Measurements from ENCODE around the gene MARCHF11.

DNA sequence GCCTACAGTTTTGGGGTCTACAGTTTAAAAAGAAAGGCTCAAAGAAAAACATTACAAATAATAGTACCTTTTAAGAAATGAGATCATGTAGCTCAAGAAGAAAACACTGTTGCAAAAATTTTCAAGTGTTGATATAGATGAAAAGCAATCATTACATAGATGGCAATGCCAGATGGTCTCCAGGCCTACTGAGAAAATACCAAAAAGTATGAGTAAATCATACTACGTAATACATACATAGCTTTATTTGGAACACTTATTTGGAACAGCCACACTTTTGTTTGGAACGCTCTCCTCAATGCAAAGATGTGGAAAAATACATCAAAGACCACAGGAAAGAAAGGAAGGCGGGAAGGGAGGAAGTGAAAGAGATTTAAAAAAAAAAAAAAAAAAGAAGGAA is 44.1 kb downstream of the MARCHF11 start:
- TF ChIP-seq, protein P1, sequence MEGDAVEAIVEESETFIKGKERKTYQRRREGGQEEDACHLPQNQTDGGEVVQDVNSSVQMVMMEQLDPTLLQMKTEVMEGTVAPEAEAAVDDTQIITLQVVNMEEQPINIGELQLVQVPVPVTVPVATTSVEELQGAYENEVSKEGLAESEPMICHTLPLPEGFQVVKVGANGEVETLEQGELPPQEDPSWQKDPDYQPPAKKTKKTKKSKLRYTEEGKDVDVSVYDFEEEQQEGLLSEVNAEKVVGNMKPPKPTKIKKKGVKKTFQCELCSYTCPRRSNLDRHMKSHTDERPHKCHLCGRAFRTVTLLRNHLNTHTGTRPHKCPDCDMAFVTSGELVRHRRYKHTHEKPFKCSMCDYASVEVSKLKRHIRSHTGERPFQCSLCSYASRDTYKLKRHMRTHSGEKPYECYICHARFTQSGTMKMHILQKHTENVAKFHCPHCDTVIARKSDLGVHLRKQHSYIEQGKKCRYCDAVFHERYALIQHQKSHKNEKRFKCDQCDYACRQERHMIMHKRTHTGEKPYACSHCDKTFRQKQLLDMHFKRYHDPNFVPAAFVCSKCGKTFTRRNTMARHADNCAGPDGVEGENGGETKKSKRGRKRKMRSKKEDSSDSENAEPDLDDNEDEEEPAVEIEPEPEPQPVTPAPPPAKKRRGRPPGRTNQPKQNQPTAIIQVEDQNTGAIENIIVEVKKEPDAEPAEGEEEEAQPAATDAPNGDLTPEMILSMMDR (IDR thresholded peaks at IDR 0.05): no peak
- TF ChIP-seq SIN3A (IDR thresholded peaks at IDR 0.05; ENCODE audit: borderline replicate concordance, insufficient read depth, low read depth, low read length) (no peak), POLR2AphosphoS5 (IDR thresholded peaks at IDR 0.05; ENCODE audit: low read depth, low read length) (no peak)

Data from Panc1 (cell line).